Glutamatergic neuron (in vitro differentiated cells): Measurements from ENCODE around the gene MED12L. TPM values are rescaled to one million over a fixed set of nuclear protein-coding genes. Genes with fewer than 3 reads are reported as not detected.
"Not testable (repeated sequence)": the region's sequence is repeated elsewhere in the genome, so short reads cannot be mapped to it uniquely, and the experiment has no call there.

ENCODE experiments used
- DNase-seq: peaks from one replicate; pipeline ENCODE4 v3.0.0; 2022
- H3K27ac Mint-ChIP-seq: one replicate; pipeline ENCODE4 v1.8.0; 2020; ENCODE audit warnings: mild to moderate bottlenecking, mixed read lengths, inconsistent platforms; ENCODE audit not compliant: unreplicated experiment
- H3K27me3 Mint-ChIP-seq: one replicate; pipeline ENCODE4 v1.8.0; 2020; ENCODE audit warnings: mild to moderate bottlenecking, moderate library complexity, mixed read lengths, inconsistent platforms; ENCODE audit not compliant: unreplicated experiment
- H3K36me3 Mint-ChIP-seq: one replicate; pipeline ENCODE4 v1.8.0; 2020; ENCODE audit warnings: mild to moderate bottlenecking, mixed read lengths, inconsistent platforms; ENCODE audit not compliant: unreplicated experiment
- H3K4me1 Mint-ChIP-seq: one replicate; pipeline ENCODE4 v1.8.0; 2020; ENCODE audit warnings: mild to moderate bottlenecking, low read depth, mixed read lengths, inconsistent platforms; ENCODE audit not compliant: unreplicated experiment
- H3K4me3 Mint-ChIP-seq: one replicate; pipeline ENCODE4 v1.8.0; 2020; ENCODE audit warnings: mild to moderate bottlenecking, mixed read lengths, inconsistent platforms; ENCODE audit not compliant: unreplicated experiment
- H3K9me3 Mint-ChIP-seq: one replicate; pipeline ENCODE4 v1.8.0; 2020; ENCODE audit warnings: mild to moderate bottlenecking, moderate library complexity, mixed read lengths, inconsistent platforms; ENCODE audit not compliant: unreplicated experiment
- CTCF ChIP-seq: fragments of 200-600 bp; sonication (generic); IDR thresholded peaks from one replicate; pipeline ENCODE4 v1.5.0; 2021; ENCODE audit not compliant: partially characterized antibody, unreplicated experiment
- total RNA-seq: library from RNA; stranded (reverse); fragmentation: NEBNext Ultra II Directional; extraction: Animal tissue kit (Norgen Biotek cat#: 25700); gene quantifications from one replicate; pipeline ENCODE4 v1.2.1, GENCODE V29; 2021; ENCODE audit not compliant: unreplicated experiment

MED12L gene
- total RNA-seq, 1 donor from 2014 or later = 7.8 TPM

- Mint-ChIP-seq H3K4me3 (no peak overlapping the region), H3K27me3 (no peaks in the 10 kb centered on the region), H3K4me1 (no peaks in the 10 kb centered on the region), H3K27ac (no peak overlapping the region), H3K9me3 (no peaks in the 10 kb centered on the region), H3K36me3 (no peaks in the 10 kb centered on the region)
- TF ChIP-seq CTCF = no peak
- DNase-seq = no peak
These were observed 80.7 kb downstream of the MED12L start for GRCh38 chr3:151166161-151166560.

DNA sequence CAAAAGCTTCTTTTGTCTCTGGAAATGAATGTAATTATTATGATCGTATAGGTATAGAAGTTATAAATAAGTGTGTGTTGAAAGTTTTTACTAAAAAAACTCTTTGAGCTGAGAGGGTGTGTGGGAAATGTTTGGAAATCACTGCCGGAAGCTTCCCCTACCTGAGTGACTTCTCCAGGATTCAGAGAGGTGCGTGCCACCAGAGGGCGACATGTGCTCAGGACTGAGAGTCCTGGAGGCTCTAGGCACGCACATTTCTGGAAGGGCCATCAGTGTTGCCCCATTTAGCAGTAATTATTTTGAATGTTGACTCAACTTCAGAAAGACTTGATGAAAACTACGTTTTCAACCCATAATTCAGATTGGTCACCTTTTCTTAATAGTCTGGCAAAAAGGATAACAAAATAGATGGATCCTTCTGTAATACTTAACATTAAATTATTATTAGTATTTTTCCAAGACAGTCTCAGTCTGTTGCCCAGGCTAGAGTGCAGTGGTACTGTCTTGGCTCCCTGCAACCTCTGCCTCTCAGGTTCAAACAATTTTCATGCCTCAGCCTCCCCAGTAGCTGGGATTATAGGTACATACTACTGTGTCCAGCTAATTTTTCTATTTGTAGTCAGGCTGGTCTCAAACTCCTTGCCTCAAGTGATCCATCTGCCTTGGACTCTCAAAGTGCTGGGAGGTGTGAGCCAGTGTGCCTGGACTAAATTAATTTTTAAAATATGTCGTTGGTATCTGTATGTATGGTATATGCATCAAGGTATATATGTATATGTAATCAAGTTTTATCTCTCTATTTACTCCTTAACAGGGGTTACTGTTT is 83.0 kb downstream of the MED12L start:
- DNase-seq = peak; percentile 86
- TF ChIP-seq CTCF = peak; percentile 63
- Mint-ChIP-seq H3K4me1 (no peaks in the 10 kb centered on the region), H3K36me3 (no peaks in the 10 kb centered on the region), H3K4me3 (no peak overlapping the region), H3K9me3 (no peaks in the 10 kb centered on the region), H3K27ac (no peak overlapping the region), H3K27me3 (no peaks in the 10 kb centered on the region)

- no peak for TF ChIP-seq CTCF
- Mint-ChIP-seq H3K36me3 (no peaks in the 10 kb centered on the region), H3K27me3 (no peaks in the 10 kb centered on the region), H3K27ac (no peak overlapping the region), H3K4me3 (no peak overlapping the region), H3K4me1 (no peaks in the 10 kb centered on the region), H3K9me3 (no peaks in the 10 kb centered on the region)
- DNase-seq = no peak
These were observed 83.9 kb downstream of the MED12L start for GRCh38 chr3:151169262-151169947.

DNA sequence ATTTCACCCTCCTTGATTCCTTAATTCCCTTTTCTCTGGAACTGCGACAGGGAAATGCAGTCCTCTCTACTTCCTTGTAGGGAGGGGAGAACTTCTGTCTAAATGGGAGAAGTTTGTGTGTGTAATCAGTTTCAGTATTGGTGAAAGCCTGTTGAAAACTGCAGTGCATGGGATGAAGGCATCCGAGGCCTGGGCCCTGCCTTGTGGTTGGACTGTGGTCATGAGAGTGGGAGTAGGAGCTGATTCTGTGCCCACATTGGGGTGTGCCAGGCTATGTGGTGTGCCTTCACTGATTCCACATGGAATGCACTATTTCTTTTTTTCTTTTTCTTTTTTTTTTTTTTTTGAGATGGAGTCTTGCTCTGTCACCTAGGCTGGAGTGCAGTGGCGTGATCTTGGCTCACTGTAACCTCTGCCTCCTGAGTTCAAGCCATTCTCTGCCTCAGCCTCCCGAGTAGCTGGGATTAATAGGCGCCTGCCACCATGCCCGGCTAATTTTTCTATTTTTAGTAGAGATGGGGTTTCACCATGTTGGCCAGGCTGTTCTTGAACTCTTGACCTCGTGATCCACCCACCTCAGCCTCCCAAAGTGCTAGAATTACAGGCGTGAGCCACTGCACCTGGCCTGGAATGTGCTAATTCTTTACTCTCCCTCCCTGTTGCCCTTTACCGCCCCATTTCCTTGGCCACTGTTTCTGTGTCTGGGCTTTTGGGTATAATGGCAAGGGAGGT is 84.7 kb downstream of the MED12L start:
- not testable (repeated sequence) for H3K9me3 Mint-ChIP-seq, H3K4me1 Mint-ChIP-seq, H3K27ac Mint-ChIP-seq, H3K4me3 Mint-ChIP-seq, H3K27me3 Mint-ChIP-seq, DNase-seq, H3K36me3 Mint-ChIP-seq

DNA sequence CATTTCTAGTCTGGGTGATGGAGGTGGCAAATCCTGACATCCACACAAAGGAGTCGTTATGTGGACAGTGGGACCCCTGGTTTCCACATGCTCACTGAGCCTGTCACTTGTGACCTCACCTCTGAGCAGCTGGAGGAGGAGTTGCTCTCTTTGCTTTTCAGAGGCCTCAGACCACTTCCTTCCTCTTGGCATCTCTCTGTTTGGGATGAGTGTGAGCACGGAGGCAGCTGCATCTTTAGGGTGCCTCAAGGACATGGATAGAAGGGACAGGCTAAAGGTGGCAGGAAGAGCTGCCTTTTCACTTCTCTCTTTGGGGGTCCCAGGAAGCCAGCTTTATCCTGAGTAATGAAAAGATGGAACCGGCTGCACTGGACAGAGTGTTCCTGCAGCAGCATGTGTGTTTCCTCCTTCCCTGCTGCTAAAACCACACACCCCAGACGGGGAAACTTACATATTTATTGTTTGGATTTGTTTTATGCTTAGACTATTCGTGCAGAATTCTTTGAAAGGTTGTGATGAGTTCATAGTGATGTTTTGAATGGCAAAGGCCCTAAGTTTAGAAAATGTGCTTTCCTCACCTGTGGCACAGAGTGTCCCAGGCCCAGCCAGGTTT is 85.8 kb downstream of the MED12L start:
- H3K36me3 Mint-ChIP-seq = no peaks in the 10 kb centered on the region
- no peaks in the 10 kb centered on the region for H3K27me3 Mint-ChIP-seq
- H3K4me3 Mint-ChIP-seq = no peak overlapping the region
- no peak for DNase-seq
- H3K9me3 Mint-ChIP-seq = no peaks in the 10 kb centered on the region
- TF ChIP-seq CTCF = no peak
- no peak overlapping the region for H3K27ac Mint-ChIP-seq
- H3K4me1 Mint-ChIP-seq = no peaks in the 10 kb centered on the region
